PFSK-1 (cell line): Measurements from ENCODE around the gene MSI2.

Experiments used
- POLR2AphosphoS5 ChIP-seq: IDR thresholded peaks from 2 replicates; pipeline ENCODE4 v1.6.1; 2012; ENCODE audit warnings: low read depth, mild to moderate bottlenecking, control low read depth, low read length, moderate library complexity
- SIN3A ChIP-seq: IDR thresholded peaks from 2 replicates; pipeline ENCODE4 v1.6.1; 2012; ENCODE audit warnings: mild to moderate bottlenecking, low read length, moderate library complexity, borderline replicate concordance; ENCODE audit not compliant: insufficient read depth
- TAF1 ChIP-seq: IDR thresholded peaks from 2 replicates; pipeline ENCODE4 v1.6.1; 2012; ENCODE audit warnings: low read length, control low read depth, borderline replicate concordance; ENCODE audit not compliant: insufficient read depth
- TF ChIP-seq, protein P1 (sequence below), 2 experiments: IDR thresholded peaks; 2 replicates each; pipeline versions ENCODE4 v1.6.1 to v1.8.0; 2011 to 2012; ENCODE audit warnings: low read depth in 2 of 2, low read length in 2 of 2, control low read depth in 1 of 2, inconsistent platforms in 1 of 2, mild to moderate bottlenecking in 1 of 2, moderate library complexity in 1 of 2; ENCODE audit not compliant: insufficient read depth in 1 of 2

DNA sequence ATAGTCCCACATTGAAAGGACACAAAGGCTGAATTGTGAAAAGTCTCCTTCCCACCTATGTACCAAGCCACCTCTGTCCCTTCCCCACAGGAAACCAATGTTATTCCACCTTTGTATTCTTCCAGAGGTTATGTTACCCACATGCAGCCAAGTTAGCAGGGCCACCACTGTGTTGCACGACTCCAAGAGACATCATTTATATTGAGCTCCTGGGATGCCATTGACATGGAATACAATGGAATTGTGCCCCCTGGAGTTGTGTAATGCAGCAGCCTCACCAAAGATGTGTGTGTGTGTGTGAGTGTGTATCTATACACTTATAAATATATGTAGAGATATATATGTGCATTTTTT is 21.6 kb upstream of the MSI2 start:
- no peak for TF ChIP-seq SIN3A
- TF ChIP-seq POLR2AphosphoS5 = no peak
- TF ChIP-seq TAF1 = no peak
- TF ChIP-seq, protein P1, sequence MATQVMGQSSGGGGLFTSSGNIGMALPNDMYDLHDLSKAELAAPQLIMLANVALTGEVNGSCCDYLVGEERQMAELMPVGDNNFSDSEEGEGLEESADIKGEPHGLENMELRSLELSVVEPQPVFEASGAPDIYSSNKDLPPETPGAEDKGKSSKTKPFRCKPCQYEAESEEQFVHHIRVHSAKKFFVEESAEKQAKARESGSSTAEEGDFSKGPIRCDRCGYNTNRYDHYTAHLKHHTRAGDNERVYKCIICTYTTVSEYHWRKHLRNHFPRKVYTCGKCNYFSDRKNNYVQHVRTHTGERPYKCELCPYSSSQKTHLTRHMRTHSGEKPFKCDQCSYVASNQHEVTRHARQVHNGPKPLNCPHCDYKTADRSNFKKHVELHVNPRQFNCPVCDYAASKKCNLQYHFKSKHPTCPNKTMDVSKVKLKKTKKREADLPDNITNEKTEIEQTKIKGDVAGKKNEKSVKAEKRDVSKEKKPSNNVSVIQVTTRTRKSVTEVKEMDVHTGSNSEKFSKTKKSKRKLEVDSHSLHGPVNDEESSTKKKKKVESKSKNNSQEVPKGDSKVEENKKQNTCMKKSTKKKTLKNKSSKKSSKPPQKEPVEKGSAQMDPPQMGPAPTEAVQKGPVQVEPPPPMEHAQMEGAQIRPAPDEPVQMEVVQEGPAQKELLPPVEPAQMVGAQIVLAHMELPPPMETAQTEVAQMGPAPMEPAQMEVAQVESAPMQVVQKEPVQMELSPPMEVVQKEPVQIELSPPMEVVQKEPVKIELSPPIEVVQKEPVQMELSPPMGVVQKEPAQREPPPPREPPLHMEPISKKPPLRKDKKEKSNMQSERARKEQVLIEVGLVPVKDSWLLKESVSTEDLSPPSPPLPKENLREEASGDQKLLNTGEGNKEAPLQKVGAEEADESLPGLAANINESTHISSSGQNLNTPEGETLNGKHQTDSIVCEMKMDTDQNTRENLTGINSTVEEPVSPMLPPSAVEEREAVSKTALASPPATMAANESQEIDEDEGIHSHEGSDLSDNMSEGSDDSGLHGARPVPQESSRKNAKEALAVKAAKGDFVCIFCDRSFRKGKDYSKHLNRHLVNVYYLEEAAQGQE (IDR thresholded peaks at IDR 0.05; ENCODE audit: insufficient read depth in 1 of 2, low read depth in 2 of 2, low read length in 2 of 2) = no peak
